GM19193 (cell line): ENCODE results near the gene PTPRD.

ENCODE experiments used
- POLR2A ChIP-seq: IDR thresholded peaks from 4 replicates; pipeline ENCODE4 v1.6.1; 2011; ENCODE audit not compliant: insufficient read depth, insufficient read length; ENCODE audit errors: extremely low read depth

PTPRD gene

DNA sequence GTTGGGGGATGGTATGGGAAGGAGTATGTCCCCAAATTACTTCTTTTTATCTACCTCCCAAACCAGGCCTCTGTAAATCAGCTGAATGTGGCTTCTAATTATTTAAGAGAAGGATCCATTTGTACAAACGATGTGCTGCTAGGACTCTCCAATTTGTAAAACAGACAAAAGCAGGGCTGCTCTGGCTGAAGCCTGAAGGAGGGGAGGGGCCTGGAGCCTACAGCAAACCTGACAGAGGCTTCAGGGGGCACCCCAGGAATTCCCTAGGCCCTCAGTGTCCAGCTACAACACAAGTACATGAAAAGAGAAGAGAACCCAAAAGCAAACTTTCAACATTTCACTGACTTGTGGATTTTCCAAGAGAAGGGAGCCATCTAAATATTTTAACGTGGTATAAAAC is 1873.9 kb downstream of the PTPRD start:
- TF ChIP-seq POLR2A = no peak

DNA sequence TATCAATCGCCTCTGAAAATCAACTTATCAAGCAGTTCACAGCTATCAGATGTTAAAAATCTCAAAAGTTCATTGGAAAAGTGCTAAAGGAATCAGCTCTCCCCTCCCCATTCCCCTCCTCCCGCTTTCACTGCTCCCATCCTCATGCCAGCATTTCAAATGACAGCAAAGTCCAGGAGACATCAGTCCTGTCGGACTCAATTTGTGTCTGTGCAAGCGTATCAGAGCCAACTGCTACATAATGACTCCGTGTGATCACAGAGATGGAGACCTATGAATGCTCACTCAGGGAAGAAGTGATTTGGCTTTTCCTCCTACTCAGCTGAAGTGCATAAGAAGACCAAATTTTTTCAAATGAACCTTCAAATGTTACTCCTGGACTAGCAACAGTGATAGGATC is 1876.0 kb downstream of the PTPRD start:
- TF ChIP-seq POLR2A = no peak

DNA sequence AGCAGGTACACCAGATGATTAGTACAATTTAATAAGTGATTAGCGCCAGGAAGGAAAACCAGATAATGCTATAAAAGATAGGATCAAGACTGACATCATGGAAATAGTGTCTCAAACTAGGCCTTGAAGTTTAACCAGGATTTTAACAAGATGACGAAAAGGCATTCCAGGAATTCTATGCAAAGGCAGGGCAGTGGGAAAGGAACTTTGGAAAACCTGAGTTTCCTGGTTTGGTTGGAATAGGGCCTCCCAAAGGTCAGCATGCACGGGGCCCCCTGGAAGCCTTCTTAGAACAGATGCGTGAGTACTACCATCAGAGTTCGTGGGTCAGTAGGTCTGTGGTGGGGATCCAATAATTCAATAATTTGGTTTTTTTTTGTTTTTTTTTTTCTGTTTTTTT is 1878.0 kb downstream of the PTPRD start:
- TF ChIP-seq POLR2A = no peak

DNA sequence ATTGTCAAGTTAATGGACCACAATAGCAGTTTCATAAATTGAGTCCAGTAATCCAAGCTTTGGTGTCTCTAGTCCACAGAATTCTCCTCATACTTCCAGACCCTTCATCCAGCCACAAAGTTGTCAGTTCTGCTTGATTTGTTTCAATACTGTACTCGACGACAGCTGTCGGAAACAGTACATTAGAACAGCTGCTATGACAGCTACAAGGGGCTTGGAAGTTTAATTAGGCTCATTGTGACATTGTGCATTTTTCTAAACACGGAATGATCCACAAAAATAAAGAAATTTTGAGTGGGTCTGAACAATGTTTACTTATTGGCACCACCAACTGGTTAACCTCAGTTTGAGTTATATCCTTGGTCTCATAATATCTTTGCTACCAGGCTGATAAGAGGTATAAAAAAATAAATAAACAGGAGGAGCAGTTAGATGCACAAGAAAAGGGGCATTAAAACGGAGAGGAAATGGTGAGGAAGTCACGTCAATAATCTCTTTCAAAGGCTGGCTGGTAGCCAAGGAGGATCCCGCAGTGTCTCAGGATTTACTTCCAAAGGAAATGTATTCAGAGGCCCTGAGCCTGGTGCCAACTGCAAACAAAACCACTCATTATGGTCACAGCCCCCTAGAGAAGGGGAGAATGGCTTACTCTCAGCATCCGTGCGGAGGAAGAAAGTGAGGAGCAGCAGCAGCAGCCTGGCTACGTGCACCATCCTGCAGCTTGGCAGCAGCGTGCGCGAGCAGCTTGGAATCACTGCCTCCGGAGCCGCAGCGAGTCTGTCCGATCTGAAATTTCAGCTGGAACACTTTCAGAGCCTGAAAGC is 1879.5 kb downstream of the PTPRD start:
- no peak for TF ChIP-seq POLR2A

DNA sequence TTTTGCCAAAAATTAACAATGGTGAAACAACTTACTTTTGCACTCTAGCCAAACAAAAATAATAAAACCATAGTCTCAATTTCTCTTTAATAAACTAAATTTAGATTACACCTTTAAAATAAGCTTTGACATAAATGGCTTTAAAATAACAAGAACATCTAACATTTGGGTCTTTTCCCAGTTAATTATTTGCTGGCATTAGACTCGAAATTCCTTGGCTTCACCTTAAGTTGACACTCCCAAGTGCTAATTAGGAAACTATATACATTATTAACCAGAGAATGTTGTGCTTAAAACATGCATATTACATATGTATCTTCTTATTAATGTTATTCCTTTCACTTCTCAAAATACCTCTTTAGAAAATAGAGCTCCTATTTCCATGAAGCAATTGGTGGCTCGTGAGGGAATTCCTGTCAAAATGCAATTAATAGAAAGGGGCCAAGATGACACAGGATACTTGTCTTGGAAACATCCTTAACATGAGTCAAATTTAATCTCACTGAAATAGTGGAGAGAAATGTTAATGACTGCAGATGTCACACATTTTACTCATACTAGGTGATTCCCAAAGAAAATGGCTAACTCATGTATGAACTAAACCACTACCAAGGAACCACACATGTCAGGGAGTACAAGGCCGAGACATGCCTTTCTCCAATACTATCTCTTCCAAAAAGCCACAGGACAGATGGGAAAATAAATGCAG is 1880.3 kb downstream of the PTPRD start:
- TF ChIP-seq POLR2A = no peak

DNA sequence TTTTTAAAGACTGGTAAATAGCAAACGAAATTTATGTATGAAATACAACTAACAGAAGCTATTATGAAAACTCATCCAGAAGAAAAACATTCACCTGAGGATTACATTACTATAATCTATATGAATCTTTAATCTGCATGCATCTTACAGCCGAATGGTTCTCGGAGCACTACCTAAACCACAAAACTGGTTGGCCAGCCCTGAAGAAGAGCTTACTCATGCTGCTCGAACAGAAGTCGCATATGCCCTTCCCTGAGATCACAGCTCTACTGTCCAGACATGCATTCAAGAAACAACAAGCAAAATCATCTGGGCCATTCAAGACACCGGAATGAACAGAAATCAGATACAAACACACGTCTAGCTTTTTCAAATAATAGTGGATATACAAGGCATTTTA is 1882.2 kb downstream of the PTPRD start:
- no peak for TF ChIP-seq POLR2A

DNA sequence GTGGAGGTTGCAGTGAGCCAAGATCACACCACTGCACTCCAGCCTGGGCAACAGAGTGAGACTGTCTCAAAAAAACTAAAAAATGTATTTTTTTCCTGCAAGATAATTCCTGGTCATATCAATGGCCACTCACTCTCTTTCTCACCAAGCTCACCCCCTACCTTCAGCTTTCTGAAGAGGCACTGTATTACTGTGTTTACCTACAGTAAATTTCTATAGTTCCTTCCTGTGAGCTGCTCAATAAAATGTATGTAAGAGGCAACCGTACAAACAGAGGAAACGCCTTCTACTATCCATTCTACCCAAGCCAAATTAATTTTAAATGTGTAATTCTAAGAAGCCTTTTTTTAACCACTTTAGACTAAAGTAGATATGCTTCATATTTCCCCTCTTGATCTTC is 1883.9 kb downstream of the PTPRD start:
- TF ChIP-seq POLR2A = no peak

DNA sequence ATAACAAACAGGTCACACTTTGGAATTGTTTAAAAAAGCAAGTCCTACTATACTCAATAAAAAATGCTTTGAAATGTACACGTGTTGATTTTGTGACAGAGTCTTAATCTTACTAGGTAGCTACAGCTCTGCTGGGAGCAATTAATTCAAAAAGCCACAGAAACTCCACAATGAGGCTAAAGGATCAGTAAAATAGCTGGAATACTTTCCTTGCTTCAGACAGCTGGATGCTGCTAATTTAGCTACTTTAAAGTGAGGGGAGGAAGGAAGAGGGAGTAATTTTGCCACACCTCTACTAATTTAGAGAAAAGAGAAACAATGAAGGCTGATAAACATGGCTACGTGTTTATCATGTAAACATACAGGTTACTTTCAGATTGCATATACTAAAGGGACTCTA is 1885.6 kb downstream of the PTPRD start:
- TF ChIP-seq POLR2A = no peak

DNA sequence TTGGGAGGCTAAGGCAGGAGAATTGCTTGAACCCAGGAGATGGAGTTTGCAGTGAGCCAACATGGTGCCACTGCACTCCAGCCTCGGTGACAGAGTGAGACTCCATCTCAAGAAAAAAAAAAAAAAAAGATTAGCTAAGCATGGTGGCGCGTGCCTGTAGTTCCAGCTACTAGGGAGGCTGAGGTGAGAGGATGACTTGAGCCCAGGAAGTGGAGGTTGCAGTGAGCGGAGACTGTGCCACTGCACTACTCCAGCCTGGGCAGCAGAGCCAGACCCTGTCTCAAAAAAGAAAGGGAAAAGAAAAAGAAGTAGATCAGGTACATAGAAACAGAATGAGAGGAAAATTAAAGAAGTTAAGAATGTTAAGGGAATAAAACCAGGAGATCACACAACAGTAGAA is 1886.1 kb downstream of the PTPRD start:
- no peak for TF ChIP-seq POLR2A

DNA sequence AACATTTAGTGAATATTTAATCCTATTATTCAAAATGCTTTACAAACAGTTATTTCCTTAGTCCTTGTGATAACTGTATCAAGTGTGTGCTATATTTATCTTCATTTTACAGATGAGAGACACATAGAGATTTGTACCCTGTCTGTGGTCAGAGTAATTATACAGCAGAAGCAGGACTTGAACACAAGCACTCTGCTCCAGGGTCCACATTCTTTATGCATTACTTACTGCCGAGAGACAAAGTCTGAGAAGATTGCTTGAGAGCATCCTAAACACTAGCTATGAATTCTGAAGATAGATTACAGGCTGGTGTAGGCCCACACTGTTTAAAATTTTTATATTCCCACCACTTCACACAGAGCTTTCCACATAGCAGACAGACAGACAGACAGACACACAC is 1887.2 kb downstream of the PTPRD start:
- no peak for TF ChIP-seq POLR2A

DNA sequence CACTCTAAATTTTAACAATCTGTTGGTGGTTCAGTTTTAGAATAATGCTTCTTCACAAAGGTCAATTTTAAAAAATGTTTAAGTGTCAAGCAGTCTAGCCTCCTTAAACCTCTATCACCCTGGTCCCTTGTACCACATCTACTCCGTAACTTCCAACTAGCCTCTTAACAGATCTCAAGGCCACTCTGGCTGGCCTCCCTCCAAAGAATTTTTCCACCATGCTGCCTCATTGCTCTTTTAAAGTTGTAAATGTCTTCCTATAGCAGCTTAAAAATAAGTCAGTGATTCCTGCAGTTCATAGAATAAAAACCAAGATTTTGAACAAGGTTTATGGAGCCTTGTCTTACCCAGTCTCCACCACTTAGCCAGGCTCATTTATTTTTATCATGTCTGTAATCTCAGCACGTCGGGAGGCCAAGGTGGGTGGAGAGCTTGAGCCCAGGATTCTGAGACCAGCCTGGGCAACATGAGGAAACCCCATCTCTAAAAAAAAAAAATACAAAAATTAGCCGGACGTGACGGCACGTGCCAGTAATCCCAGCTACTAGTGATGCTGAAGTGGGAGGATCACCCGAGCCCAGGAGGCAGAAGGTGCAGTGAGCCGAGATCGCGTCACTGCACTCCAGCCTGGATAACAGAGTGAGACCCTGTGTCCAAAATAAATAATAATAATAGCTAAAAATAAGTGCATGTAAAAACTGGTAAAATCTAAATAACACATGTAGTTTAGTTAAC is 1888.4 kb downstream of the PTPRD start:
- TF ChIP-seq POLR2A = no peak

DNA sequence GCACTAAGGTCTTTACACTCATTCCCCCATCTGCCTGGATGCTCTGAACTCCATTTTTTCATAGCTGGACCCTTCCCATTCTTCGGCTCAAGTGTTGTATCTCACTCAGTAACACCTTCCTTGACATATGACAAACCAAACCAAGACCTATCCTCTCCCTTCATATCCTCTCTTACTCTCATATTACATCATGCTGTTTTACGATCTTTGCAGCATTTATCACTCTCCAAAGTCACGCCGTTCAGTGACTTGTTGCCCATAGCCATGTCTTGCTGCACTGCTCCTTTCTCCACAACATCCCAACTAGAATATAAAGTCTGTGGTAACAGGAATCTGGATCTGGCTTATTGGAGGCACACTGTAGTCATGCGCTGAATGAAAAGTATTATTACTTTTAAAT is 1889.6 kb downstream of the PTPRD start:
- TF ChIP-seq POLR2A = no peak

DNA sequence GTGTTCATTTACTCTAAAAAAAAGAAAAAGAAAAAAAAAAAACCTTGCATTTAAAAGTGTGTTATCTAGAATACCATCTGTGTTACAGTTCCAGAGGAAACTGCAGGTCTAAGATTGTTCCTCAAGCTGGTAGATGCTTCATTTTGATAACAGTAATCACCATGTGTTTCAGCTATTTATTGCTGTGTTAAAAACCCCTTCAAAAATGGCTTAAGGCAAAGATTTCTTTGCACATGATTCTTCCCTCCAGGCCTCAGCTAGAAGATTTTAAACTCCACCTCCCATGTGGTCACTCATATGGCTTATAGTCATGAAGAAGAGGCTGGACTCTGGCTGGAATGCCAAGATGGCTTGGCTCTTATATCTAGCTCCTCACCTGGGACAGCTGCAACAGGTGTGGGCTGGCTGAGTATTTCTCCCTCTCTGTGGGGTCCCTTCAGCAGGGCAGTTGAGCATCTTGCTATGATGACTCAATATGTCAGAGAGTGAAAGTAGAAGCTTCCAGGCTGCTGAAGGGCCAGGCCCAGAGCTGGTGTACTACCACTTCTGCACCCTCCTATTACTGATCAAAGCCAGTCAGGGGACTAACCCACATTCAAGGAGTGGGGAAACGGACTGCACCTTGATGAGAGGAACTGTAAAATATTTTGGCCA is 1892.8 kb downstream of the PTPRD start:
- TF ChIP-seq POLR2A = no peak

DNA sequence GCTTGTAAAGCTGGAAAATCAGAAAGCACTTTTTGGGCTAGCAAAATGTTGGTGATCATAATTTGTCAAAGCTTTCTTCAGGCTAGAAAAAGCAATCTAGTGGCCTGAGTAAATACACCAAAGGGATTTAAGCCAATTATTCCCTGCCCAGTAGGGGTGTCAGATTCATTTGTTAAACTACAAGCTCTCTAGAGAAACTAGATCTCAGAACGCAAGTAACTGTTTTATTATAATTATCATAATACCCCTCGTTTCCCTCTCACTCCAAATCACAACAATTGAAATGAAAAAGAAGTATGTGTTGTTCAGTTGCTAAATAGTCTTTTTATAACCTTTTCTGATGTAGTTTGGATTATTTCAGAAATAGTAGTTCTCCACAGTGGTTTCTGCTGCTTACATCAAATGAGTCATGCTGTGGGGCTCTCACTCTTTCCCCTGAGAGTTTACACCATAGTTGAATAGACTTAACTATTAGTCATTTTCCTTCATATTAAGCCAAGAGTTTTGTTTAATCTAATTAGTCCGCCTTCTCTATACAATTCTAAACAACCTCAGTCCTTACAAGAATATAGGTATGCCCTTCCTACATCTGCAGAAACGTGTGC is 1894.6 kb downstream of the PTPRD start:
- TF ChIP-seq POLR2A = no peak

DNA sequence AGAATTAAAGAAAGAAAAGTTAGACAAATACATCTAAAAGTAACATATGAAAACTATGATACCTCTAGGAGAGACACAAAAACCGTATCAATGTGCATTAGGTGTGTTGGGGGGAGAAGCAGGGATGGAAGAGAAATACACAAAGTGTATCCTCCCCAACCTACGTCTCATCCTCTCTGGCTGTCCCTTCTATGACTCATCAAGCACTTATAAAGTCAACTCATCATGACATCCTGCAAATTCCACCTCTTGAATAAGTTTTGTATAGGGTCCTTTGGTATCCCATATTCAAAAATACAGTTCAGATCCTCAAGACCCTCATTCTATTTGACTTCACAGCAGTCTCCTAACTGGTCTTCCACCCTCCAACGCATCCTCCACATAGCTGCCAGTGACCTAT is 1895.7 kb downstream of the PTPRD start:
- no peak for TF ChIP-seq POLR2A
